H1 (cell line): Measurements from ENCODE around the gene VENTX.

ENCODE experiments used
- CTCF ChIP-seq, 3 experiments: IDR thresholded peaks; 1 replicate in 2 of 3; 2 replicates in 1 of 3; pipeline versions ENCODE4 v1.5.1 to v1.6.1; 2011; ENCODE audit warnings: low read length in 3 of 3, mild to moderate bottlenecking in 3 of 3, inconsistent platforms in 2 of 3, low read depth in 1 of 3, moderate library complexity in 1 of 3; ENCODE audit not compliant: insufficient read depth in 1 of 3; ENCODE audit errors: control extremely low read depth in 1 of 3
- RAD21 ChIP-seq, 2 experiments: IDR thresholded peaks in 1 of 2; conservative IDR thresholded peaks in 1 of 2; 2 replicates each; pipeline ENCODE4 v1.6.1; 2011; ENCODE audit warnings: low read depth in 2 of 2, low read length in 2 of 2, improper control_type of control experiment in 1 of 2, inconsistent platforms in 1 of 2, mild to moderate bottlenecking in 1 of 2, moderate library complexity in 1 of 2
- SAP30 ChIP-seq: fragments of 300-600 bp; sonication (generic); IDR thresholded peaks from 2 replicates; pipeline ENCODE4 v1.7.1; 2012; ENCODE audit warnings: low read length, moderate library complexity, mild to moderate bottlenecking, inconsistent platforms; ENCODE audit not compliant: insufficient read depth, insufficient replicate concordance
- SIN3A ChIP-seq, 2 experiments: IDR thresholded peaks in 1 of 2; conservative IDR thresholded peaks in 1 of 2; 2 replicates each; pipeline ENCODE4 v1.6.1; 2011 to 2012; ENCODE audit warnings: low read length in 2 of 2, improper control_type of control experiment in 1 of 2, low read depth in 1 of 2, mild to moderate bottlenecking in 1 of 2

GRCh38 chr10:133283931-133284330, 46.3 kb downstream of the VENTX start:
- TF ChIP-seq RAD21 (IDR thresholded peaks at IDR 0.05 in 1 of 2, conservative IDR thresholded peaks at IDR 0.05 in 1 of 2; ENCODE audit: low read depth in 2 of 2, low read length in 2 of 2) (no peak), SAP30 (no peak), SIN3A (conservative IDR thresholded peaks at IDR 0.05 in 1 of 2, IDR thresholded peaks at IDR 0.05 in 1 of 2; ENCODE audit: low read depth in 1 of 2, low read length in 2 of 2) (no peak), CTCF (IDR thresholded peaks at IDR 0.05; ENCODE audit: control extremely low read depth in 1 of 3, insufficient read depth in 1 of 3, low read depth in 1 of 3, low read length in 3 of 3) (no peak)
